DOHH2 (cell line): ENCODE data around the gene AGBL1.

Experiments used
- EZH2phosphoT487 ChIP-seq: fragments of 200-600 bp; sonication (generic); IDR thresholded peaks from 2 replicates; pipeline ENCODE4 v1.6.1; 2017; ENCODE audit warnings: borderline replicate concordance, mild to moderate bottlenecking, antibody characterized with exemption, low read length, moderate library complexity, mixed read lengths
- TF ChIP-seq, protein P1 (sequence below): fragments of 200-600 bp; sonication (generic); IDR thresholded peaks from one replicate; pipeline ENCODE4 v1.5.1; 2014; ENCODE audit warnings: antibody characterized with exemption, mild to moderate bottlenecking, low read depth, low read length; ENCODE audit not compliant: poor library complexity, severe bottlenecking

DNA sequence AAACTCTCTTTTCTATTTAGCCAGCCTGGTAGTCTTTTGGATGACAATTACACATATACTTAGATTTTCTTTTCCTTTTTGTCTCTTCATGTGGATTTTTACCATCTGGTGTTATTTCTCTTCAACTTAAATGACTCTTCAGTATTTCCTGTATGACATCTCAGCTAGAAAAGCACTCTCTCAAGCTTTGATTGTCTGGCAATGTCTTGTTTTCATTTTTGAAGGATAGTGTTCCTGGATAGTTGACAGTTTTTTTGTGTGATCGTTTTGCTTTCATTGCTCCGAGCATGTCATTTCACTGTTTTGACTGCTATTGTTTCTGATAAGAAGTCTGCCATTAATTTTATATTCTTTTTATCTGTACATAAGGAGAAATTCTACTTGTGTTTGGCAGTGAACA is 766.4 kb downstream of the AGBL1 start:
- TF ChIP-seq, protein P1, sequence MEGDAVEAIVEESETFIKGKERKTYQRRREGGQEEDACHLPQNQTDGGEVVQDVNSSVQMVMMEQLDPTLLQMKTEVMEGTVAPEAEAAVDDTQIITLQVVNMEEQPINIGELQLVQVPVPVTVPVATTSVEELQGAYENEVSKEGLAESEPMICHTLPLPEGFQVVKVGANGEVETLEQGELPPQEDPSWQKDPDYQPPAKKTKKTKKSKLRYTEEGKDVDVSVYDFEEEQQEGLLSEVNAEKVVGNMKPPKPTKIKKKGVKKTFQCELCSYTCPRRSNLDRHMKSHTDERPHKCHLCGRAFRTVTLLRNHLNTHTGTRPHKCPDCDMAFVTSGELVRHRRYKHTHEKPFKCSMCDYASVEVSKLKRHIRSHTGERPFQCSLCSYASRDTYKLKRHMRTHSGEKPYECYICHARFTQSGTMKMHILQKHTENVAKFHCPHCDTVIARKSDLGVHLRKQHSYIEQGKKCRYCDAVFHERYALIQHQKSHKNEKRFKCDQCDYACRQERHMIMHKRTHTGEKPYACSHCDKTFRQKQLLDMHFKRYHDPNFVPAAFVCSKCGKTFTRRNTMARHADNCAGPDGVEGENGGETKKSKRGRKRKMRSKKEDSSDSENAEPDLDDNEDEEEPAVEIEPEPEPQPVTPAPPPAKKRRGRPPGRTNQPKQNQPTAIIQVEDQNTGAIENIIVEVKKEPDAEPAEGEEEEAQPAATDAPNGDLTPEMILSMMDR, result no peak
- TF ChIP-seq EZH2phosphoT487, result no peak
